Immature natural killer cell (primary cell): ENCODE results near the gene PALD1. TPM values are rescaled to one million over a fixed set of nuclear protein-coding genes. Genes with fewer than 3 reads are reported as not detected.

Source experiments
- polyA plus RNA-seq, 3 donors: library from polyadenylated mRNA; unstranded; fragments of 300-500 nt; fragmentation: Illumina TruSeq; gene quantifications; one replicate each; pipeline ENCODE4 v1.2.3, GENCODE V29; 2021

Gene PALD1
- polyA plus RNA-seq, 3 donors from 2014 or later: 0.12 to 2.2 (median 0.14) TPM

Other genes with a start within 250 kb of the PALD1 start
- 100 to 1,000 TPM in 1 of 3 donors, 10 to 100 TPM in 2; 48.2 to 126 (median 77.8) TPM for gene PPA1, start 245.3 kb upstream of the PALD1 start, polyA plus RNA-seq
- not detected for gene NPFFR1, start 194.8 kb upstream of the PALD1 start, polyA plus RNA-seq
- 1 to 10 TPM; 1.1 to 1.4 (median 1.2) TPM for gene LRRC20, start 96.1 kb upstream of the PALD1 start, polyA plus RNA-seq
- gene EIF4EBP2, start 74.6 kb upstream of the PALD1 start, polyA plus RNA-seq: 100 to 1,000 TPM in 1 of 3 donors, 10 to 100 TPM in 2; 67.6 to 105 (median 92.4) TPM
- gene NODAL, start 37.1 kb upstream of the PALD1 start, polyA plus RNA-seq: not detected
- gene PRF1, start 124.0 kb downstream of the PALD1 start, polyA plus RNA-seq: 1,000 to 10,000 TPM; 4,156 to 6,150 (median 5,696) TPM
- gene ADAMTS14, start 193.7 kb downstream of the PALD1 start, polyA plus RNA-seq: under 1 TPM; 0.36 to 0.56 (median 0.37) TPM